Motor neuron (in vitro differentiated cells): ENCODE results near the gene CFTR. TPM values are rescaled to one million over a fixed set of nuclear protein-coding genes. Genes with fewer than 3 reads are reported as not detected.

Source experiments
- ATAC-seq, 8 experiments: fragments of 200-7000 bp; cut with Tn5 transposase; replicated peaks in 6 of 8; 2 replicates each; pipeline ENCODE4 v1.8.0; 2021; ENCODE audit warnings: mild to moderate bottlenecking in 8 of 8, moderate library complexity in 8 of 8
- H3K27ac ChIP-seq, 2 donors: fragments of 250-450 bp; sonication (Bioruptor Pico); 2 replicates each; pipeline ENCODE4 v1.9.0; 2021; ENCODE audit warnings: antibody characterized with exemption in 2 of 2, mild to moderate bottlenecking in 2 of 2, moderate library complexity in 1 of 2
- H3K4me1 ChIP-seq, 2 donors: fragments of 250-450 bp; sonication (Bioruptor Pico); replicated peaks in 1 of 2; 2 replicates each; pipeline ENCODE4 v1.6.1; 2021; ENCODE audit warnings: antibody characterized with exemption in 2 of 2, mild to moderate bottlenecking in 2 of 2, moderate library complexity in 1 of 2
- H3K4me3 ChIP-seq, 5 donors: fragments of 250-450 bp; sonication (Bioruptor Pico); 2 replicates each; pipeline ENCODE4 v1.9.0; 2021; ENCODE audit warnings: antibody characterized with exemption in 5 of 5, mild to moderate bottlenecking in 5 of 5, moderate library complexity in 4 of 5
- WGBS, 10 experiments: fragments of 450-650 bp; shearing (Covaris generic); methylation state at CpG; one replicate each; pipeline ENCODE4 v1.0.0; 2022; 5-methylcytosine and 5-hydroxymethylcytosine counted together
- in situ Hi-C, 9 experiments: fragments of 400-800 bp; cut with MboI; loops; one replicate each; pipeline ENCODE4 v1.15.0; 2021; ENCODE audit warnings: low sequenced_read_pairs in 9 of 9, low pct_unique_long_range_greater_than_20kb in 2 of 9; ENCODE audit not compliant: unreplicated experiment in 9 of 9
- total RNA-seq, 8 experiments: library from RNA; unstranded; fragments of 300-600 nt; gene quantifications; 2 replicates each; pipeline versions ENCODE4 v1.2.3 to v1.2.4, GENCODE V29; 2022

Gene CFTR
- total RNA-seq, 8 experiments from 2014 or later, result 0.76 to 2.7 (median 1.2) TPM; not detected in 2

GRCh38 chr7:117672453-117672852, 192.6 kb downstream of the CFTR start:
- in situ Hi-C loops, result no loop called here
- ATAC-seq, result no peak
- 0 to 100% (median 80%) methylated on average over 1 of the region's 1 CpG; no CpG with 5 or more reads in 1 of the 10 experiments for WGBS, 10 experiments
- Histone ChIP-seq H3K27ac (no peak overlapping the region), H3K4me3 (no peak overlapping the region), H3K4me1 (peaks cover 10 to 28% of the 10 kb centered on the region in 2 donors)

- WGBS, 10 experiments, result 4 to 62% (median 28%) methylated on average over 1 to 5 of the region's 14 CpGs; no CpG with 5 or more reads in 3 of the 10 experiments
- Histone ChIP-seq H3K4me1 (peaks cover 10 to 28% of the 10 kb centered on the region in 2 donors), H3K4me3 (no peak overlapping the region), H3K27ac (peak overlapping the region; percentile 32 to 66)
- peak in 6 of 8 experiments; percentile 23 to 99 (median 94) for ATAC-seq
- in situ Hi-C loops, result no loop called here
Measured at GRCh38 chr7:117673367-117673766, 193.5 kb downstream of the CFTR start.

- in situ Hi-C loops, result no loop called here
- Histone ChIP-seq H3K27ac (peak overlapping the region in 1 of 2 donors; percentile 66), H3K4me3 (no peak overlapping the region), H3K4me1 (peaks cover 10 to 28% of the 10 kb centered on the region in 2 donors)
- peak; percentile 38 to 72 (median 54) for ATAC-seq
Measured at GRCh38 chr7:117673839-117674238, 194.0 kb downstream of the CFTR start.

GRCh38 chr7:117674617-117675016, 194.8 kb downstream of the CFTR start:
- in situ Hi-C loops, result no loop called here
- no peak overlapping the region for H3K27ac ChIP-seq
- ATAC-seq, result peak in 1 of 8 experiments; percentile 41
- no peak overlapping the region for H3K4me3 ChIP-seq
- 0 to 17% (median 0%) methylated on average over 2 to 3 of the region's 3 CpGs for WGBS, 10 experiments
- peaks cover 10 to 28% of the 10 kb centered on the region in 2 donors for H3K4me1 ChIP-seq

- no peak for ATAC-seq
- in situ Hi-C loops, result no loop called here
- Histone ChIP-seq H3K27ac (no peak overlapping the region), H3K4me1 (peaks cover 10 to 28% of the 10 kb centered on the region in 2 donors), H3K4me3 (no peak overlapping the region)
- 0 to 82% (median 20%) methylated on average over 2 of the region's 3 CpGs; no CpG with 5 or more reads in 3 of the 10 experiments for WGBS, 10 experiments
Measured at GRCh38 chr7:117675497-117676435, 195.9 kb downstream of the CFTR start.

- 0 to 100% (median 77%) methylated on average over 1 to 3 of the region's 3 CpGs; no CpG with 5 or more reads in 1 of the 10 experiments for WGBS, 10 experiments
- ATAC-seq, result no peak
- in situ Hi-C loops, result no loop called here
- H3K4me3 ChIP-seq, result no peak overlapping the region
- peaks cover 13 to 26% of the 10 kb centered on the region in 2 donors for H3K4me1 ChIP-seq
- H3K27ac ChIP-seq, result no peak overlapping the region
Measured at GRCh38 chr7:117679120-117679519, 199.3 kb downstream of the CFTR start.

- ATAC-seq, result peak in 5 of 8 experiments; percentile 22 to 71 (median 61)
- 0 to 94% (median 39%) methylated on average over 1 to 5 of the region's 5 CpGs for WGBS, 10 experiments
- no peak overlapping the region for H3K4me3 ChIP-seq
- in situ Hi-C loops, result no loop called here
- H3K27ac ChIP-seq, result peak overlapping the region in 1 of 2 donors; percentile 13
- peaks cover 25 to 30% of the 10 kb centered on the region in 2 donors for H3K4me1 ChIP-seq
Measured at GRCh38 chr7:117682681-117683385, 203.0 kb downstream of the CFTR start.

GRCh38 chr7:117683430-117684175, 203.8 kb downstream of the CFTR start:
- ATAC-seq, result peak in 6 of 8 experiments; percentile 32 to 94 (median 86)
- no peak overlapping the region for H3K4me3 ChIP-seq
- H3K4me1 ChIP-seq, result peaks cover 25 to 30% of the 10 kb centered on the region in 2 donors
- H3K27ac ChIP-seq, result peak overlapping the region in 1 of 2 donors; percentile 13
- 0 to 71% (median 19%) methylated on average over 1 to 8 of the region's 8 CpGs; no CpG with 5 or more reads in 2 of the 10 experiments for WGBS, 10 experiments
- in situ Hi-C loops, result no loop called here

GRCh38 chr7:117685795-117686194, 206.0 kb downstream of the CFTR start:
- no peak overlapping the region for H3K27ac ChIP-seq
- peak in 3 of 8 experiments; percentile 31 to 52 (median 49) for ATAC-seq
- no peak overlapping the region for H3K4me3 ChIP-seq
- in situ Hi-C loops, result no loop called here
- H3K4me1 ChIP-seq, result peaks cover 25 to 30% of the 10 kb centered on the region in 2 donors

- ATAC-seq, result no peak
- Histone ChIP-seq H3K4me3 (no peak overlapping the region), H3K27ac (no peak overlapping the region), H3K4me1 (peaks cover 25 to 30% of the 10 kb centered on the region in 2 donors)
- in situ Hi-C loops, result no loop called here
Measured at GRCh38 chr7:117686311-117686935, 206.6 kb downstream of the CFTR start.

GRCh38 chr7:117688126-117688525, 208.3 kb downstream of the CFTR start:
- 13 to 100% (median 75%) methylated on average over 1 to 2 of the region's 2 CpGs; no CpG with 5 or more reads in 2 of the 10 experiments for WGBS, 10 experiments
- in situ Hi-C loops, result no loop called here
- H3K4me1 ChIP-seq, result peaks cover 22 to 29% of the 10 kb centered on the region in 2 donors
- no peak overlapping the region for H3K27ac ChIP-seq
- no peak for ATAC-seq
- H3K4me3 ChIP-seq, result no peak overlapping the region

- Histone ChIP-seq H3K4me3 (no peak overlapping the region), H3K4me1 (peaks cover 10 to 16% of the 10 kb centered on the region in 2 donors), H3K27ac (no peak overlapping the region)
- no peak for ATAC-seq
- in situ Hi-C loops, result no loop called here
Measured at GRCh38 chr7:117689406-117689805, 209.6 kb downstream of the CFTR start.
